ENCODE results near the gene FZR1. TPM values are rescaled to one million over a fixed set of nuclear protein-coding genes. Genes with fewer than 3 reads are reported as not detected.

Gene FZR1
- total and polyA plus RNA-seq, 2 of the 13 experiments (the other 11 are each of a cell fraction or from before 2014, with no cell fraction given): 29.0 to 30.8 TPM

DNA sequence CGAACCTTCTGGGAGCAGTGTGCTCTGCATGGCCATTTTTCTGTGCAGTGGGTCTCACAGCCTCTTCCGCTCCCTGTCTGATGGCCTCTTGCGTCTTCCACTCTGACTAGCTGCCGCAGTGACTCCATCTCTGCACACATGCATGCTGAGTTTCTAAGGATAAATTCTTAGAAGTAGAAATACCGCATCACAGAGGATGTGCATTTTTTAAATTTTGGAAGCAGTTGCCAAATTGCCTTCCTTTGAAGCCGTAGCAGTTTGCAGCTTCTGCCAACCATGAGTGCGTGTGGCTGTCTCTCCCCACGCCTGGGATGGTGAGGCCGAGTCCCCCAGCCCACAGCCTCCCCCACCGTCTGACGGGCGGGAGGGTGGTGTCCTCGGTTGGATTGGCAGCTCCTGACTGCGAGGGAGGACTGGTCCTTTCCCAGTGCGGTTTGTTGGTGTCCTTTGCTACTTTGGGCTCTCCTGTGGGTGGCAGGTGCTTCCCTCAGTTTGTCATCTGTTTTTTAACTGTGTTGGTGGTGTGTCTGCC is 9.8 kb downstream of the FZR1 start:
- intact Hi-C loops (cut with micrococcal nuclease; ENCODE audit: unreplicated experiment) (no loop called here), in situ Hi-C loops (cut with HindIII; ENCODE audit: extremely low pct_ligation_motif_present, low pct_unique_long_range_greater_than_20kb) (no loop called here)
- H2AFZ ChIP-seq (ENCODE audit: low read length): no peak overlapping the region
- no peaks in the 10 kb centered on the region for H3K27me3 ChIP-seq (ENCODE audit: control insufficient read depth in 1 of 2, insufficient read depth in 2 of 2, low read length in 2 of 2)
- peaks cover 61% of the 10 kb centered on the region for H3K79me2 ChIP-seq (ENCODE audit: insufficient read depth, low read length)
- POLR2A ChIA-PET: no interaction called here
- CTCF ChIA-PET (ENCODE audit: low intra/inter-chr PET ratio, low total read pairs): no interaction called here
- DNase-seq (ENCODE audit: low spot score) (no peak), FAIRE-seq (no peak), ATAC-seq (no peak)
- no peak overlapping the region for H3K4me3 ChIP-seq (replicated peaks in 1 of 3; ENCODE audit: insufficient read depth in 1 of 3, low read depth in 2 of 3, low read length in 3 of 3)
- no peak for TF ChIP-seq ZNF17 (CRISPR knock-in tag; IDR thresholded peaks at IDR 0.05)
- TF ChIP-seq REXO4 (CRISPR knock-in tag; IDR thresholded peaks at IDR 0.05; ENCODE audit: borderline replicate concordance): no peak
- TF ChIP-seq POGZ (CRISPR knock-in tag; IDR thresholded peaks at IDR 0.05): no peak
- no peak for TF ChIP-seq ZNF615 (CRISPR knock-in tag; IDR thresholded peaks at IDR 0.05; ENCODE audit: borderline replicate concordance)
- no peak for TF ChIP-seq CERS6 (CRISPR knock-in tag; IDR thresholded peaks at IDR 0.05)
- TF ChIP-seq, protein P1, sequence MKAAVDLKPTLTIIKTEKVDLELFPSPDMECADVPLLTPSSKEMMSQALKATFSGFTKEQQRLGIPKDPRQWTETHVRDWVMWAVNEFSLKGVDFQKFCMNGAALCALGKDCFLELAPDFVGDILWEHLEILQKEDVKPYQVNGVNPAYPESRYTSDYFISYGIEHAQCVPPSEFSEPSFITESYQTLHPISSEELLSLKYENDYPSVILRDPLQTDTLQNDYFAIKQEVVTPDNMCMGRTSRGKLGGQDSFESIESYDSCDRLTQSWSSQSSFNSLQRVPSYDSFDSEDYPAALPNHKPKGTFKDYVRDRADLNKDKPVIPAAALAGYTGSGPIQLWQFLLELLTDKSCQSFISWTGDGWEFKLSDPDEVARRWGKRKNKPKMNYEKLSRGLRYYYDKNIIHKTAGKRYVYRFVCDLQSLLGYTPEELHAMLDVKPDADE (CRISPR knock-in tag; IDR thresholded peaks at IDR 0.05): no peak
- no peak for TF ChIP-seq ZNF605 (CRISPR knock-in tag; IDR thresholded peaks at IDR 0.05)
- H3K4me1 ChIP-seq (ENCODE audit: insufficient read depth, low read length): peaks cover 15% of the 10 kb centered on the region
- no TSS peak for BruUV-seq (replicated peaks)
- peaks cover 7 to 26% of the 10 kb centered on the region in 2 experiments; a peak in 4 of 5 replicates for H3K36me3 ChIP-seq (replicated peaks in 1 of 2; ENCODE audit: control insufficient read depth in 1 of 2, insufficient read depth in 2 of 2, low read length in 2 of 2)
- WGBS (ENCODE audit: low lambda C conversion rate): 98% methylated on average over 8 of the region's 15 CpGs
- H3K27ac ChIP-seq (ENCODE audit: extremely low read length, insufficient read depth, low read length): no peak overlapping the region
- H3K9me3 ChIP-seq (ENCODE audit: low read length): no peaks in the 10 kb centered on the region
- no peak overlapping the region for H3K9ac ChIP-seq (ENCODE audit: insufficient read depth, low read depth, low read length)
- H4K20me1 ChIP-seq (ENCODE audit: insufficient read depth, low read length): peaks cover 34% of the 10 kb centered on the region; the same call in 1 of the 2 replicates
- no peak overlapping the region for H3K4me2 ChIP-seq (ENCODE audit: low read depth, low read length)

Data from HepG2 (cell line).